GM23248 (cell line): ENCODE results near the gene LYRM4.

ENCODE experiments used
- EZH2 ChIP-seq: fragments of 200-600 bp; sonication (generic); IDR thresholded peaks from 2 replicates; pipeline ENCODE4 v1.6.1; 2018; ENCODE audit warnings: antibody characterized with exemption, mild to moderate bottlenecking; ENCODE audit not compliant: insufficient read depth, poor library complexity, severe bottlenecking
- EZH2phosphoT487 ChIP-seq: fragments of 200-600 bp; sonication (generic); IDR thresholded peaks from 2 replicates; pipeline ENCODE4 v1.6.1; 2018; ENCODE audit warnings: antibody characterized with exemption, moderate library complexity, mild to moderate bottlenecking, low read depth; ENCODE audit not compliant: insufficient read depth

DNA sequence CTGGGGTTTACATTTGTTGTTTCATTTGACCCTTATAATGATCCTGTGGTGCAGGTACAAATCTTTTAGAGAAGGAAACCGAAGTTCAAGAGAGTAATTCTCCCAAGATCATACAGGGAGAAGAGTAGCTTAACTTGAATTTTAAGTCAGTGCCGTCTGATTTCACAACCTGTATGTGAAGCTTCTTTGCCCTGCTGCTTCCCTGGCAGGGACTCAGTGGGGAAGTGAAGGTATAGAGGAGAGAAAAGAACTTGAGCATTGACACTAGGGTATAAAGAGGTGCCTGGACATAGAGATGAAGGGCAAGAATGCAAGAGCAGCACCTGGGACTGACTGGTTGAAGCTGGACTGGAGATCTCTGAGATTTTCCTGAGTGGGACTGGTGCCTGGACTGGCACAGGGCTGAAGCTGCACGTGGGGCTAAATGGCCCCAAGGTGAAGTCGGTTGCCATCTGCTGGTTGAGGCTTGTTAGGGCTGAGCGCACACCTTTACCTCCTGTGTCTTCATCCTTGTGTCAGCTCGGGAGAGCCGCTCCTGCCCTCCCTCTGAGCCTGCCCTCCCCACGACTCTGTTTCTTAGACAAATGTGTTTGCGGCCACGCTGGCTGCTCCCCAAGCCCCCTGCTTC, 42.4 kb upstream of the LYRM4 start:
- no peak for TF ChIP-seq EZH2
- TF ChIP-seq EZH2phosphoT487, result no peak
